Skin of body (tissue), 2 donors: ENCODE results near the gene BECN2. TPM values are rescaled to one million over a fixed set of nuclear protein-coding genes. Genes with fewer than 3 reads are reported as not detected.

Experiments
- DNase-seq: peaks from one replicate; lab custom pipeline; 2025; lab: John Stamatoyannopoulos, UW
- total RNA-seq: library from RNA; depleted of rRNA; stranded (reverse); fragments of >200 nt; gene quantifications from one replicate; pipeline ENCODE4 v1.2.3, GENCODE V29; 2014

BECN2 gene
- not detected for total RNA-seq

GRCh38 chr1:241957692-241958494 lies at the start of gene BECN2:
BECN2 (plus strand) TSS chr1:241957767; CDS start chr1:241957767, 0 bp downstream.
- no peak for DNase-seq

- DNase-seq, result no peak
Measured at GRCh38 chr1:241916196-241916595, 41.4 kb upstream of the BECN2 start.

- DNase-seq, result no peak
Measured at GRCh38 chr1:241917487-241917886, 40.1 kb upstream of the BECN2 start.

GRCh38 chr1:241918879-241919278 lies 38.7 kb upstream of the BECN2 start:
- DNase-seq, result no peak

GRCh38 chr1:241924080-241924808 lies 33.3 kb upstream of the BECN2 start:
- DNase-seq, result no peak

- no peak for DNase-seq
Measured at GRCh38 chr1:241926141-241926540, 31.4 kb upstream of the BECN2 start.

- no peak for DNase-seq
Measured at GRCh38 chr1:241927321-241927720, 30.2 kb upstream of the BECN2 start.

GRCh38 chr1:241932845-241933244 lies 24.7 kb upstream of the BECN2 start:
- DNase-seq, result no peak

- DNase-seq, result peak; percentile 21
Measured at GRCh38 chr1:241934201-241934848, 23.2 kb upstream of the BECN2 start.

- DNase-seq, result no peak
Measured at GRCh38 chr1:241934866-241935265, 22.7 kb upstream of the BECN2 start.

- no peak for DNase-seq
Measured at GRCh38 chr1:241939798-241940197, 17.8 kb upstream of the BECN2 start.

GRCh38 chr1:241942738-241943137 lies 14.8 kb upstream of the BECN2 start:
- no peak for DNase-seq

GRCh38 chr1:241944300-241944699 lies 13.3 kb upstream of the BECN2 start:
- no peak for DNase-seq

- no peak for DNase-seq
Measured at GRCh38 chr1:241947354-241947753, 10.2 kb upstream of the BECN2 start.

- peak; percentile 14 for DNase-seq
Measured at GRCh38 chr1:241950390-241950789, 7.2 kb upstream of the BECN2 start.

- DNase-seq, result no peak
Measured at GRCh38 chr1:241962153-241962552, 4.6 kb downstream of the BECN2 start.

- DNase-seq, result no peak
Measured at GRCh38 chr1:241963722-241964121, 6.2 kb downstream of the BECN2 start.

GRCh38 chr1:241964550-241965282 lies 7.1 kb downstream of the BECN2 start:
- no peak for DNase-seq

- no peak for DNase-seq
Measured at GRCh38 chr1:241968611-241969010, 11.0 kb downstream of the BECN2 start.

- no peak for DNase-seq
Measured at GRCh38 chr1:241972703-241973369, 15.3 kb downstream of the BECN2 start.

GRCh38 chr1:241976229-241976628 lies 18.7 kb downstream of the BECN2 start:
- DNase-seq, result no peak
